T-cell (primary cell): ENCODE results near the gene SHC2. TPM values are rescaled to one million over a fixed set of nuclear protein-coding genes. Genes with fewer than 3 reads are reported as not detected.
A peak's percentile ranks its signal among the peaks of the same experiment; 100 is the strongest.

Source experiments
- ATAC-seq, 4 experiments: fragments of 200-7000 bp in 3 of 4; fragments of 150-1000 bp in 1 of 4; cut with Tn5 transposase; replicated peaks in 1 of 4; 1 replicate in 3 of 4; 2 replicates in 1 of 4; pipeline ENCODE4 v1.10.0; 2021; ENCODE audit warnings: moderate library complexity in 3 of 4, mild to moderate bottlenecking in 2 of 4, moderate number of reproducible peaks in 1 of 4
- CTCF ChIA-PET, 2 donors: fragments of 300-600 bp; sonication (Branson Sonifier 250); formaldehyde crosslinking; loops; one replicate each; lab custom pipeline; 2022; ENCODE audit warnings: antibody characterized with exemption in 2 of 2; lab: Charles Lee
- POLR2A ChIA-PET, 2 donors: fragments of 300-600 bp; sonication (Branson Sonifier 250); formaldehyde crosslinking; loops; one replicate each; lab custom pipeline; 2022; ENCODE audit warnings: antibody characterized with exemption in 2 of 2; lab: Charles Lee
- DNase-seq, 35 experiments: peaks; one replicate each; pipeline versions ENCODE4 v3.0.0 to v3.0.0-alpha.2; 2013 to 2023
- H3K27ac ChIP-seq: one replicate; pipeline ENCODE4 v1.5.1; 2013; ENCODE audit warnings: low read length
- H3K27me3 ChIP-seq, 2 experiments: replicated peaks in 1 of 2; 1 replicate in 1 of 2; 2 replicates in 1 of 2; pipeline versions ENCODE4 v1.6.1 to v1.7.0; 2013; ENCODE audit warnings: low read length in 1 of 2, mixed read lengths in 1 of 2; ENCODE audit not compliant: control insufficient read depth in 2 of 2, insufficient read depth in 2 of 2; ENCODE audit errors: extremely low read depth in 1 of 2
- H3K36me3 ChIP-seq, 2 donors: 1 replicate in 1 of 2; 2 replicates in 1 of 2; pipeline versions ENCODE4 v1.6.1 to v1.7.0; 2013; ENCODE audit warnings: low read length in 1 of 2; ENCODE audit not compliant: control insufficient read depth in 2 of 2, insufficient read depth in 1 of 2; ENCODE audit errors: extremely low read depth in 1 of 2
- H3K4me1 ChIP-seq, 2 experiments: 1 replicate in 1 of 2; 2 replicates in 1 of 2; pipeline versions ENCODE4 v1.6.1 to v1.7.0; 2013; ENCODE audit warnings: low read length in 2 of 2, mixed read lengths in 1 of 2; ENCODE audit not compliant: insufficient read depth in 2 of 2, control insufficient read depth in 1 of 2; ENCODE audit errors: extremely low read depth in 1 of 2
- H3K4me3 ChIP-seq, 2 donors: 1 replicate in 1 of 2; 2 replicates in 1 of 2; pipeline versions ENCODE4 v1.5.1 to v1.7.0; 2013; ENCODE audit warnings: mild to moderate bottlenecking in 2 of 2, low read length in 1 of 2, moderate library complexity in 1 of 2; ENCODE audit not compliant: control insufficient read depth in 1 of 2; ENCODE audit errors: extremely low read depth in 1 of 2
- H3K9me3 ChIP-seq: 2 replicates; pipeline ENCODE4 v1.7.0; 2013
- H3K27ac Mint-ChIP-seq, 2 donors: one replicate each; pipeline ENCODE4 v1.8.0; 2020 to 2021; ENCODE audit warnings: mild to moderate bottlenecking in 2 of 2, mixed read lengths in 2 of 2
- H3K27me3 Mint-ChIP-seq, 2 donors: one replicate each; pipeline ENCODE4 v1.8.0; 2021 to 2022; ENCODE audit warnings: mixed read lengths in 2 of 2
- H3K36me3 Mint-ChIP-seq: one replicate; pipeline ENCODE4 v1.8.0; 2021; ENCODE audit warnings: mixed read lengths
- H3K4me1 Mint-ChIP-seq, 3 donors: one replicate each; pipeline ENCODE4 v1.8.0; 2020 to 2022; ENCODE audit warnings: mixed read lengths in 3 of 3, mild to moderate bottlenecking in 1 of 3
- H3K4me3 Mint-ChIP-seq, 3 donors: one replicate each; pipeline ENCODE4 v1.8.0; 2020 to 2022; ENCODE audit warnings: mild to moderate bottlenecking in 3 of 3, mixed read lengths in 3 of 3, moderate library complexity in 3 of 3
- H3K9me3 Mint-ChIP-seq, 3 donors: one replicate each; pipeline ENCODE4 v1.8.0; 2020 to 2022; ENCODE audit warnings: mixed read lengths in 3 of 3
- WGBS: methylation state at CpG from one replicate; pipeline ENCODE4 v1.1.5; 2013; ENCODE audit warnings: missing lambda C conversion rate; ENCODE audit not compliant: insufficient coverage; 5-methylcytosine and 5-hydroxymethylcytosine counted together
- total RNA-seq, 35 experiments: library from RNA in 6 of 35; stranded (reverse) in 6 of 35; fragments of 120-200 nt in 1 of 35; gene quantifications; one replicate each; pipeline versions ENCODE4 v1.2.1 to v1.2.4 and lab custom pipeline; 2013 to 2026

SHC2 gene
- total RNA-seq, 5 donors from 2014 or later (not counting 1 experiment from before 2014, with no cell fraction given): 0.66 to 4.4 (median 3.4) TPM

GRCh38 chr19:480016-480855 is 19.4 kb upstream of the SHC2 start:
- peaks cover 5 to 20% (median 10%) of the 10 kb centered on the region in 3 donors for H3K4me1 Mint-ChIP-seq
- no peaks in the 10 kb centered on the region for H3K9me3 ChIP-seq
- H3K27me3 Mint-ChIP-seq: peaks cover 5 to 12% of the 10 kb centered on the region in 2 donors
- H3K27ac ChIP-seq: no peak overlapping the region
- peak overlapping the region in 2 of 3 donors; percentile 41 to 67 for H3K4me3 Mint-ChIP-seq
- no peaks in the 10 kb centered on the region for H3K36me3 Mint-ChIP-seq
- H3K27me3 ChIP-seq: peaks cover 2 to 36% of the 10 kb centered on the region in 2 experiments
- DNase-seq (peak in 22 of 35 experiments; percentile 23 to 70 (median 36)), ATAC-seq (peak in 3 of 4 experiments; percentile 47 to 75 (median 66))
- ChIA-PET POLR2A (no interaction called here), CTCF (interaction anchor here in 1 of 2 donors (1.0 kb wide), 1 partner anchor 9 kb away, joined by 3 read pairs; no protein-coding TSS in a partner anchor)
- WGBS: 46% methylated on average over 35 of the region's 36 CpGs
- H3K4me1 ChIP-seq: peaks cover 0 to 7% of the 10 kb centered on the region in 2 experiments
- H3K4me3 ChIP-seq: no peak overlapping the region
- H3K27ac Mint-ChIP-seq: peak overlapping the region; percentile 66 to 67
- no peaks in the 10 kb centered on the region for H3K36me3 ChIP-seq
- peaks cover 5 to 13% (median 6%) of the 10 kb centered on the region in 3 donors for H3K9me3 Mint-ChIP-seq

GRCh38 chr19:478976-479375 is 18.1 kb upstream of the SHC2 start:
- no peaks in the 10 kb centered on the region for H3K36me3 ChIP-seq
- peaks cover 5 to 13% (median 6%) of the 10 kb centered on the region in 3 donors for H3K9me3 Mint-ChIP-seq
- H3K36me3 Mint-ChIP-seq: no peaks in the 10 kb centered on the region
- ChIA-PET CTCF (no interaction called here), POLR2A (no interaction called here)
- H3K9me3 ChIP-seq: no peaks in the 10 kb centered on the region
- ATAC-seq (no peak), DNase-seq (no peak)
- H3K27ac ChIP-seq: no peak overlapping the region
- 73% methylated on average over 13 of the region's 14 CpGs for WGBS
- no peak overlapping the region for H3K4me3 Mint-ChIP-seq
- no peak overlapping the region for H3K4me3 ChIP-seq
- H3K27ac Mint-ChIP-seq: no peak overlapping the region
- peaks cover 5 to 20% (median 10%) of the 10 kb centered on the region in 3 donors for H3K4me1 Mint-ChIP-seq
- peaks cover 6 to 7% of the 10 kb centered on the region in 2 donors for H3K27me3 Mint-ChIP-seq
- H3K27me3 ChIP-seq: peaks cover 0 to 36% of the 10 kb centered on the region in 2 experiments
- H3K4me1 ChIP-seq: peaks cover 0 to 7% of the 10 kb centered on the region in 2 experiments

- Mint-ChIP-seq H3K27ac (no peak overlapping the region), H3K4me3 (no peak overlapping the region), H3K9me3 (peaks cover 5 to 13% (median 6%) of the 10 kb centered on the region in 3 donors), H3K27me3 (peaks cover 3 to 5% of the 10 kb centered on the region in 2 donors), H3K36me3 (no peaks in the 10 kb centered on the region), H3K4me1 (peaks cover 5 to 20% (median 10%) of the 10 kb centered on the region in 3 donors)
- Histone ChIP-seq H3K4me1 (peaks cover 0 to 7% of the 10 kb centered on the region in 2 experiments), H3K36me3 (no peaks in the 10 kb centered on the region), H3K9me3 (no peaks in the 10 kb centered on the region), H3K27ac (no peak overlapping the region), H3K27me3 (peaks cover 0 to 32% of the 10 kb centered on the region in 2 experiments), H3K4me3 (no peak overlapping the region)
- ChIA-PET CTCF (no interaction called here), POLR2A (no interaction called here)
- WGBS: 82% methylated on average over 25 of the region's 26 CpGs
- DNase-seq (no peak), ATAC-seq (no peak)
Measured at GRCh38 chr19:478236-478903, 17.5 kb upstream of the SHC2 start.

DNA sequence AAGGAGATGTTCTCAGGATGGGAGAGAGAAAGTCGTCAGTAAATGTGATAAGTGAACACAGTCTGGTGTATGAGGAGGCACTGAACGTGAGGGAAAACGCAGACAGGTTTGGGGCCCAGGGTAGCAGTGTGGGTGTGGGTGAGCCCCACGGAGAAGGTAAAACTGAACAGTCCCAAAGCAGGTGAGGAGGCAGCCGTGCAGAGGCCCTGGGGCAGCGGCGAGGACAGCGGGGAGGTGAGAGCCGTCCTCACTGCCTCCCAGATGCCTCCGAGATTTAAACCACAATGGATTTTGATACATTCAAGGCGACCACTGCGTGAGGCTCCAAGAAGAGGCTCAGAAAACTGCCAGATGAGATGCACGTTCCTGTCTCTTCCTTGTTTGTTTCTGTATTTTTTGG is 14.5 kb upstream of the SHC2 start:
- H3K36me3 ChIP-seq: no peaks in the 10 kb centered on the region
- Mint-ChIP-seq H3K4me1 (peaks cover 5 to 8% (median 6%) of the 10 kb centered on the region in 3 donors), H3K36me3 (no peaks in the 10 kb centered on the region), H3K27ac (no peak overlapping the region), H3K4me3 (no peak overlapping the region), H3K27me3 (peaks cover 3 to 8% of the 10 kb centered on the region in 2 donors), H3K9me3 (peaks cover under 1 to 6% (median under 1%) of the 10 kb centered on the region in 3 donors)
- DNase-seq (no peak), ATAC-seq (no peak)
- WGBS: 74% methylated on average over 7 of the region's 13 CpGs
- POLR2A ChIA-PET: no interaction called here
- CTCF ChIA-PET: no interaction called here
- no peak overlapping the region for H3K4me3 ChIP-seq
- no peaks in the 10 kb centered on the region for H3K9me3 ChIP-seq
- peaks cover 0 to 7% of the 10 kb centered on the region in 2 experiments for H3K4me1 ChIP-seq
- H3K27ac ChIP-seq: no peak overlapping the region
- H3K27me3 ChIP-seq: peaks cover 0 to 29% of the 10 kb centered on the region in 2 experiments

GRCh38 chr19:474126-475078 is 13.6 kb upstream of the SHC2 start:
- H3K36me3 ChIP-seq: no peaks in the 10 kb centered on the region
- H3K4me3 Mint-ChIP-seq: no peak overlapping the region
- no peak overlapping the region for H3K27ac ChIP-seq
- H3K4me3 ChIP-seq: no peak overlapping the region
- H3K4me1 ChIP-seq: no peaks in the 10 kb centered on the region
- H3K27me3 Mint-ChIP-seq: peaks cover 3 to 8% of the 10 kb centered on the region in 2 donors
- no peaks in the 10 kb centered on the region for H3K9me3 Mint-ChIP-seq
- no peaks in the 10 kb centered on the region for H3K36me3 Mint-ChIP-seq
- ATAC-seq (no peak), DNase-seq (no peak)
- H3K9me3 ChIP-seq: no peaks in the 10 kb centered on the region
- H3K27ac Mint-ChIP-seq: no peak overlapping the region
- POLR2A ChIA-PET: no interaction called here
- H3K4me1 Mint-ChIP-seq: no peaks in the 10 kb centered on the region
- CTCF ChIA-PET: no interaction called here
- 75% methylated on average over 53 of the region's 57 CpGs for WGBS
- H3K27me3 ChIP-seq: peaks cover 0 to 29% of the 10 kb centered on the region in 2 experiments
